Suprapubic skin (tissue), 3 donors: ENCODE data around the gene SAMM50.

ENCODE experiments used
- EP300 ChIP-seq: sonication (generic); formaldehyde crosslinking; IDR thresholded peaks from one replicate; pipeline ENCODE4 v1.6.1; 2017; ENCODE audit warnings: antibody characterized with exemption
- POLR2A ChIP-seq, 2 donors: fragments of 450-650 bp; IDR thresholded peaks; one replicate each; pipeline ENCODE4 v1.6.1; 2017; ENCODE audit warnings: antibody characterized with exemption in 2 of 2, mild to moderate bottlenecking in 2 of 2, moderate library complexity in 2 of 2
- TF ChIP-seq, protein P1 (sequence below), 2 donors: fragments of 200-600 bp in 1 of 2; fragments of 450-650 bp in 1 of 2; sonication (generic) in 1 of 2; IDR thresholded peaks; one replicate each; pipeline ENCODE4 v1.5.1; 2016 to 2019; ENCODE audit warnings: antibody characterized with exemption in 2 of 2, mild to moderate bottlenecking in 1 of 2, moderate library complexity in 1 of 2

DNA sequence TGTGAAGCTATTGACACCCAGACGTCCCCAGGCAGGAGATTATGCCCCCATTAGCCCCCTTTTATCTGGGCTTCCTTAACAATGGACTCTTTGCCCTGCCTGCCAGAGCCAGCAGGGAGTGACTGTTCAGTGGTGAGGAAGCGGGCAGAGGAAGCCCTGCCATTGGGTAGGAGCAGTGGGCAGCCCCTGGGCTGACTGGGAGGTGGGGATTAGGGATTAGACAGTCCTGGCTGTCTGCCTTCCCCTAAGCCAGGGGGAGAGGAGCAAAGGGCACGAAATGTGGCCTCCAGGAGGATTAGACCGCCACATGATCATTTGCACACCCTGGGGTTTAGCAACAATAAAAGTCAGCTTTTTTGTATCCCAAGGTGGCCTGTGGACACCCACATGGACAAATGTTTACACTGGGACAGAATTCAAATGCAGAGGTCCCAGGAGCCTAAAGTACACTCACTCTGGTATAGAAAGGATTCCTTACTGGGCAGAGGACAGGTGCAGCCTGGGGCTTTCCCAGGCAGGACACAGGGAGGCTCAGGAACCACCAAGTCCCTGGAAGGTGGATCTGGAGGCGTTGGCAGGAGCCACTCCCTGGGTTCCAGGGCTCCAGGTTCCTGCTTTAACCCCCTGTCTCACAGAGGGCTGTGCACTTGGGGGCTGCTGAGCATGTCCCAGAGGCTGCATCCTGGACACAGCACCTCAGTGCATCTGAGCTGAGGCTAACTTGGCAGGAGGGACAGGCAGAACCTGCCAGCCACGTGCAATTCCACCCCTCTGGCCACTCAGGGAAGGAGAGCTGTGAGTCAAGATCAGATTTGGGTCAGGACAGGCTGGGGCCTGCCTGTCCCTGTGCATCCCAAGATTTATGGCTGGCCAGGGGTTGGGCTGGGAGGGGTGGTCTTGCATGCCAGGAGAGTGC is 29.6 kb upstream of the SAMM50 start:
- TF ChIP-seq, protein P1, sequence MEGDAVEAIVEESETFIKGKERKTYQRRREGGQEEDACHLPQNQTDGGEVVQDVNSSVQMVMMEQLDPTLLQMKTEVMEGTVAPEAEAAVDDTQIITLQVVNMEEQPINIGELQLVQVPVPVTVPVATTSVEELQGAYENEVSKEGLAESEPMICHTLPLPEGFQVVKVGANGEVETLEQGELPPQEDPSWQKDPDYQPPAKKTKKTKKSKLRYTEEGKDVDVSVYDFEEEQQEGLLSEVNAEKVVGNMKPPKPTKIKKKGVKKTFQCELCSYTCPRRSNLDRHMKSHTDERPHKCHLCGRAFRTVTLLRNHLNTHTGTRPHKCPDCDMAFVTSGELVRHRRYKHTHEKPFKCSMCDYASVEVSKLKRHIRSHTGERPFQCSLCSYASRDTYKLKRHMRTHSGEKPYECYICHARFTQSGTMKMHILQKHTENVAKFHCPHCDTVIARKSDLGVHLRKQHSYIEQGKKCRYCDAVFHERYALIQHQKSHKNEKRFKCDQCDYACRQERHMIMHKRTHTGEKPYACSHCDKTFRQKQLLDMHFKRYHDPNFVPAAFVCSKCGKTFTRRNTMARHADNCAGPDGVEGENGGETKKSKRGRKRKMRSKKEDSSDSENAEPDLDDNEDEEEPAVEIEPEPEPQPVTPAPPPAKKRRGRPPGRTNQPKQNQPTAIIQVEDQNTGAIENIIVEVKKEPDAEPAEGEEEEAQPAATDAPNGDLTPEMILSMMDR (IDR thresholded peaks at IDR 0.05) = no peak
- no peak for TF ChIP-seq POLR2A (IDR thresholded peaks at IDR 0.05)
- no peak for TF ChIP-seq EP300
